Measurements from ENCODE around the gene KIF18B.

The KIF18B gene

DNA sequence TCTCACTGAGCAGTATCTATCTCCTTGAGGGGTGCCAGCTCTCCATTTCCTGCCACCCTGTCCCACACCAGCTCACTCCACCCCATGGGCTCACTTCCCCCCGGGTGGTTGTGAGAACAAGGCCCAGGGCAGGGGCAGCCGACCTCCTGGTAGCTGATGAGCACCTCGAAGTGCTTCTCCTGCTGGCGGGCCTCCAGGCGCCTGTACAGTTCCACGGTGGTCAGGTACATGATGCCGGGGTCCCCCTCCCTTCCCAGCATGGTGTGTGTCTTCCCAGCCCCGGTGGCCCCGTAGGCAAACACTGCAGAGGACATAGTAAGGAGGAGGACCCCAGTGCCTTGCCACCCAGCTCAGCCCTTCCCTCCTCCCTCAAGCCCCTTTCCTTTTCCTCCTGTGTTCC lies 12.5 kb downstream of the KIF18B start:
- DNase-seq: no peak

- no peak for DNase-seq
Observed at GRCh38 chr17:44934745-44935105, 12.8 kb downstream of the KIF18B start.

DNA sequence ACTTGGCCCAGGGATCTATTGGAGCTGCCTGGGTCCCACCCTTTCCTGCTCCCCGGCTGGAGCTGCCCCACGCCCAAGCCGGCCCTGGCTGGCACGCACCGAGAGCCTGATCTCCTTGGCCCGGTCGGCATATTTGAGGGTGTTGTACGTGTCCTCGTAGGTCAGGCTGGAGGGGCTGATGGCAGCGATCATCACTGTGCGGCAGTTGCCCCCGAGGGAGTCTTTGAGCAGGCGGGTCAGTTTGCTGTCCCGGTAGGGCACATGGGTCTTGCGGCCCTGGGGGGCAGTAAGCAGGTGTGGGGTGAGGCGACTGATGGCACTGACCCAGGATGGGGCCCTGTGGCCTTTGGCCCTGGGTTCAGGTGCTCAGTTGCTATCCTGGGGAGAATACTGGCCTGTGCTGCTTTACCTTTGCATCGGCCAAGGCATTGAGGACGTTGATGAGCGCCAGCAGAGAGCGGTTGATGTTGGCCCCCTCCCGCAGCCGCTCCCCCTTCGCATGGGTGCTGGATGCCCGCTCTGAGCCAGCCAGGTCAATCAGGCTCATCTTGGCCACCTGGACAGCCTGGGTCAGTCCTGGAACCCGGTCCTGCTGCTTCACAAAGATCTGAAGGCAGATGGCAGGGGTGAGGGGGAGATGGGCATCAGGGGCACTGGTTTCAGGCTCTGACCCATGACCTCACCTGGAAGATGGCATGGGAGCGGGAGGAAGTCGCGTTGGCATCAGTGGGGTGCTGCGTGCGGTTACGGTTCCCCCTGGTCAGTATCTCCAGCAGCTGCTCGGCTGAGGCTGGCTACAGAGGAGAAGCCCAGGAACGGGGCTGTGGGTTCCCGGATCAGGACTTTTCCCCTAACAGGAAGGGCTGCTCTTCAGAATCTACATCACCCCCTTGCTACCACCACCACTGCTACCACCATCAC lies 13.5 kb downstream of the KIF18B start:
- no peak for DNase-seq

- DNase-seq: no peak
Observed at GRCh38 chr17:44932787-44933097, 14.8 kb downstream of the KIF18B start.

- DNase-seq: no peak
Observed at GRCh38 chr17:44932096-44932786, 15.3 kb downstream of the KIF18B start.

GRCh38 chr17:44931376-44931775 lies 16.2 kb downstream of the KIF18B start:
- DNase-seq: no peak

GRCh38 chr17:44930667-44931066 lies 16.9 kb downstream of the KIF18B start:
- no peak for DNase-seq

- no peak for DNase-seq
Observed at GRCh38 chr17:44928950-44929720, 18.4 kb downstream of the KIF18B start.

- no peak for DNase-seq
Observed at GRCh38 chr17:44928136-44928535, 19.4 kb downstream of the KIF18B start.

GRCh38 chr17:44927696-44928095 lies 19.9 kb downstream of the KIF18B start:
- no peak for DNase-seq

- DNase-seq: no peak
Observed at GRCh38 chr17:44926821-44927525, 20.6 kb downstream of the KIF18B start.

- no peak for DNase-seq
Observed at GRCh38 chr17:44925731-44926697, 21.6 kb downstream of the KIF18B start.

DNA sequence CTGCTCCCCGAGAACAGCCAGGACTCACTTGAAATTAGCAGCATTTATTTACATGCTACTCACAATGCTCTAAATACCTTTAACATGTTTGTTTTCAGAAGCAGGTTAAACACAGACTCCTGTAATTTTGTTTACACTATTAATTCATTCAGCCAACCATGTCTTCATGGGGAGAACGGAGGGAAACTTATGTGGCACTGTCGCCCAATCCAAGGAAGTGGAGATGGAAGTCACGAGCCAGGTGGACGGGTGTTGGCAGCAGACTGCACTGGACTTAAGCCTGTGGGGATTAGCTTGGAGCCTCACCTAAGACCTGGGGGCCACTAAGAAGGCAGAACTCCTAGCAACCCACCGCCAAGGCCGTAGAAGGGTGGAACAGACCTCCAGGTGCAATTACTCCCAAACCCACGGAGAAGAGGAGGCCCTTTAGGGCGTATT lies 23.4 kb downstream of the KIF18B start:
- DNase-seq: no peak

- DNase-seq: no peak
Observed at GRCh38 chr17:44922746-44923470, 24.7 kb downstream of the KIF18B start.

- DNase-seq: no peak
Observed at GRCh38 chr17:44922136-44922535, 25.4 kb downstream of the KIF18B start.

GRCh38 chr17:44921122-44921882 lies 26.3 kb downstream of the KIF18B start:
- no peak for DNase-seq

DNA sequence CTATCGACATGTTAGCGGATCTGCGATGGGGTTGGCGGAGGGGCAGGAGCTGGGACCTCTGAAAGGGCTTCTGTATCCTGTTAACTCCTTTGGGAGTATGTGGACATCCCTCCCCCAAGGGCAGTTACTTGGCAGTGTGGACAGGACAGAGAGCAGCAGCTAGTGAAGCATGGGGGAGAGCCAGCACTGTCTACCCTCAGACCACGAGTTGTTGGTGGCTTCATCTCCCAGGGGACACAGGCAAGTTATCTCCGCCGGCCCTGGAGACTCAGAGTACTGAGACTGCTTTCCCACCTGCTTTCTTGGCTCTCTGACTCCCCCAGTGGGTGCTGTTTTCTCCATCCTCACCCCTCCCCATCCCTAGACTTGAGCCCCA lies 27.0 kb downstream of the KIF18B start:
- no peak for DNase-seq

GRCh38 chr17:44919885-44920564 lies 27.5 kb downstream of the KIF18B start:
- DNase-seq: peak; percentile 67 to 74

- DNase-seq: no peak
Observed at GRCh38 chr17:44919411-44919810, 28.2 kb downstream of the KIF18B start.

Measured in inflammatory macrophage (primary cell).